Measurements from ENCODE around the gene CBARP.

CBARP gene

DNA sequence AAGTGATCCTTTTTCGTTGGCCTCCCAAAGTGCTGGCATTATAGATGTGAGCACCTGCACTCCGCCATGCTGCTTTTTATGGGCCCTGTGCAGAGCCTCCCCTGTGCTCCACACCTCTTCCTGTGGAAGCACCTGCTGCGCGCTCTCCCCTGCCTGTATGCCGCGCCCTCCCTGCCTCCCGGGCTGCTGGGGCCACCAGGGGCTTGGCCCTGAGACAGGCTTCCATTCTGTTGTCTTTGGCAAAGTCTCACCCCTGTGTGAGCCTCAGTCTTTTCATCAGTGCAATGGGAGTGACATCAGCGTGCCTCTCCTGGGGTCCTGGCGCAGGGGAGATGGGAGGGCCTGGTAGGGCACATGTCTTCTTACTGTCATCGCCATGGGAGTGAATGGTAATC is 38.8 kb upstream of the CBARP start:
- Histone ChIP-seq H3K36me3 (ENCODE audit: insufficient read depth, low read length) (peaks cover 34% of the 10 kb centered on the region), H3K4me3 (peak overlapping the region; percentile 93), H3K27ac (no peak overlapping the region), H3K9me3 (ENCODE audit: low read depth, low read length) (no peaks in the 10 kb centered on the region), H3K9ac (ENCODE audit: insufficient read length) (peak overlapping the region; percentile 94)
- no peak for DNase-seq (ENCODE audit: low read depth, low spot score)
- TF ChIP-seq EZH2 (IDR thresholded peaks at IDR 0.05) = no peak
- TF ChIP-seq FOXP2 (optimal IDR thresholded peaks at IDR 0.05; ENCODE audit: control extremely low read depth, extremely low read length, insufficient read depth) = no peak
- no peak for TF ChIP-seq POLR2AphosphoS5 (IDR thresholded peaks at IDR 0.05; ENCODE audit: borderline replicate concordance, low read depth, low read length)

DNA sequence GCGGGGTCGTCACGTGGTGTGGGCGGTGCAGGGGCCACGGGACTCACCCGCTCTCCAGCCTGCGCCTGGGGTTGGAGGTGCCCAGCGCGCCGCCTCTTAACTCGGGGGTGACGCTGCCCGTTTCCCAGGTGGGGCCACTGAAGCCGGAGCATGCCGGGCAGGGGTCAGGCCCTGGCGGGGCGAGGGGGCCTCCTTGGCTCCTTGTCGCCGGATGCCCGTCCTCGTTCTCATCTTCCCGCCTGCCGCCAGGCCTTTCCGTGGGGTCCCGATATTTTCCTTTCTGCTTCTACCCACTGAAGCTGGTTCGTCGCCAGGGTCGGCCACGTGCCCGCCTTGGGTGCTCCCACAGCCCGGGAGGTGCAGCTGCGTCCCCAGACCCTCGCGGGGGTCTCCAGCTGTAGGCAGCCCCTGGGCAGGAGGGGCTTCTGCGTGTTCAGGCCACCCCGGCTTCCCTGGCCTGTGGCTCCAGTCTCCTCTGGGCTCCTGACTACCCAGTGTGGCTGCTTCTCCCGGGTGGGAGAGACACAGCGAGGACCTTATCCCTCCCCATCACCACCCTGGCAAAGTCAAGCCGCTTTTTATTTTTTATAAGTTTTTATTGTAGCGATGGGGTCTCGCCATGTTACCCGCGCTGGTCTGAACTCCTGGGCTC is 38.3 kb upstream of the CBARP start:
- H3K4me3 ChIP-seq = peak overlapping the region; percentile 93
- no peak for DNase-seq (ENCODE audit: low read depth, low spot score)
- peaks cover 40% of the 10 kb centered on the region for H3K36me3 ChIP-seq (ENCODE audit: insufficient read depth, low read length)
- TF ChIP-seq POLR2AphosphoS5 (IDR thresholded peaks at IDR 0.05; ENCODE audit: borderline replicate concordance, low read depth, low read length) = 0 out of 2 replicates have a peak, but pooled peaks have one; percentile 45
- TF ChIP-seq FOXP2 (optimal IDR thresholded peaks at IDR 0.05; ENCODE audit: control extremely low read depth, extremely low read length, insufficient read depth) = no peak
- no peaks in the 10 kb centered on the region for H3K9me3 ChIP-seq (ENCODE audit: low read depth, low read length)
- H3K27ac ChIP-seq = peak overlapping the region; percentile 73
- peak overlapping the region; percentile 94 for H3K9ac ChIP-seq (ENCODE audit: insufficient read length)

- DNase-seq (ENCODE audit: low read depth, low spot score) = peak; percentile 86
- Histone ChIP-seq H3K36me3 (ENCODE audit: insufficient read depth, low read length) (peaks cover 46% of the 10 kb centered on the region), H3K4me3 (peak within 1 kb of the TSS; percentile 93), H3K9me3 (ENCODE audit: low read depth, low read length) (no peaks in the 10 kb centered on the region), H3K27ac (peak within 1 kb of the TSS; percentile 98), H3K9ac (ENCODE audit: insufficient read length) (peak within 1 kb of the TSS; percentile 94)
- no peak for TF ChIP-seq FOXP2 (optimal IDR thresholded peaks at IDR 0.05; ENCODE audit: control extremely low read depth, extremely low read length, insufficient read depth)
- no peak for TF ChIP-seq EZH2 (IDR thresholded peaks at IDR 0.05)
- peak; percentile 82 for TF ChIP-seq POLR2AphosphoS5 (IDR thresholded peaks at IDR 0.05; ENCODE audit: borderline replicate concordance, low read depth, low read length)
Measured at GRCh38 chr19:1275260-1275975, 37.6 kb upstream of the CBARP start, which contains the start of gene FAM174C. TSS of gene FAM174C (plus strand) at chr19:1275530. CDS start at chr19:1275550, 20 bp downstream.

- TF ChIP-seq EZH2 (IDR thresholded peaks at IDR 0.05) (no peak), POLR2AphosphoS5 (IDR thresholded peaks at IDR 0.05; ENCODE audit: borderline replicate concordance, low read depth, low read length) (no peak), FOXP2 (optimal IDR thresholded peaks at IDR 0.05; ENCODE audit: control extremely low read depth, extremely low read length, insufficient read depth) (no peak)
- Histone ChIP-seq H3K27ac (peak overlapping the region; percentile 98), H3K4me3 (peak overlapping the region; percentile 93), H3K9me3 (ENCODE audit: low read depth, low read length) (no peaks in the 10 kb centered on the region), H3K36me3 (ENCODE audit: insufficient read depth, low read length) (peaks cover 51% of the 10 kb centered on the region), H3K9ac (ENCODE audit: insufficient read length) (peak overlapping the region; percentile 90)
- DNase-seq (ENCODE audit: low read depth, low spot score) = no peak
Measured at GRCh38 chr19:1274852-1275259, 37.1 kb upstream of the CBARP start.

GRCh38 chr19:1274081-1274851 is 36.5 kb upstream of the CBARP start:
- H3K36me3 ChIP-seq (ENCODE audit: insufficient read depth, low read length) = peaks cover 52% of the 10 kb centered on the region
- H3K27ac ChIP-seq = peak overlapping the region; percentile 98
- H3K9me3 ChIP-seq (ENCODE audit: low read depth, low read length) = no peaks in the 10 kb centered on the region
- H3K9ac ChIP-seq (ENCODE audit: insufficient read length) = peak overlapping the region; percentile 90
- H3K4me3 ChIP-seq = peak overlapping the region; percentile 93
- no peak for TF ChIP-seq FOXP2 (optimal IDR thresholded peaks at IDR 0.05; ENCODE audit: control extremely low read depth, extremely low read length, insufficient read depth)
- no peak for TF ChIP-seq EZH2 (IDR thresholded peaks at IDR 0.05)
- no peak for TF ChIP-seq POLR2AphosphoS5 (IDR thresholded peaks at IDR 0.05; ENCODE audit: borderline replicate concordance, low read depth, low read length)
- DNase-seq (ENCODE audit: low read depth, low spot score) = no peak

GRCh38 chr19:1273263-1274041 is 35.6 kb upstream of the CBARP start:
- peak overlapping the region; percentile 98 for H3K27ac ChIP-seq
- no peak for DNase-seq (ENCODE audit: low read depth, low spot score)
- H3K9me3 ChIP-seq (ENCODE audit: low read depth, low read length) = no peaks in the 10 kb centered on the region
- peaks cover 52% of the 10 kb centered on the region for H3K36me3 ChIP-seq (ENCODE audit: insufficient read depth, low read length)
- TF ChIP-seq EZH2 (IDR thresholded peaks at IDR 0.05) (no peak), POLR2AphosphoS5 (IDR thresholded peaks at IDR 0.05; ENCODE audit: borderline replicate concordance, low read depth, low read length) (no peak; the same call in none of the 2 replicates), FOXP2 (optimal IDR thresholded peaks at IDR 0.05; ENCODE audit: control extremely low read depth, extremely low read length, insufficient read depth) (no peak)
- no peak overlapping the region for H3K4me3 ChIP-seq
- no peak overlapping the region for H3K9ac ChIP-seq (ENCODE audit: insufficient read length)

- H3K27ac ChIP-seq = peak overlapping the region; percentile 93
- no peak overlapping the region for H3K4me3 ChIP-seq
- peaks cover 52% of the 10 kb centered on the region for H3K36me3 ChIP-seq (ENCODE audit: insufficient read depth, low read length)
- TF ChIP-seq POLR2AphosphoS5 (IDR thresholded peaks at IDR 0.05; ENCODE audit: borderline replicate concordance, low read depth, low read length) (no peak), FOXP2 (optimal IDR thresholded peaks at IDR 0.05; ENCODE audit: control extremely low read depth, extremely low read length, insufficient read depth) (no peak), EZH2 (IDR thresholded peaks at IDR 0.05) (no peak)
- no peak for DNase-seq (ENCODE audit: low read depth, low spot score)
- peak overlapping the region; percentile 53 for H3K9ac ChIP-seq (ENCODE audit: insufficient read length)
- no peaks in the 10 kb centered on the region for H3K9me3 ChIP-seq (ENCODE audit: low read depth, low read length)
Measured at GRCh38 chr19:1272423-1273262, 34.8 kb upstream of the CBARP start.
